ENCODE results near the gene CFAP251.
"Not testable (repeated sequence)": the region's sequence is repeated elsewhere in the genome, so short reads cannot be mapped to it uniquely, and the experiment has no call there.

CFAP251 gene

GRCh38 chr12:121976950-121977349 lies 58.6 kb downstream of the CFAP251 start:
- no peak for DNase-seq

GRCh38 chr12:121980191-121980891 lies 61.9 kb downstream of the CFAP251 start:
- no peak for DNase-seq

GRCh38 chr12:121980892-121981272 lies 62.5 kb downstream of the CFAP251 start:
- DNase-seq, result no peak

- no peak for DNase-seq
Measured at GRCh38 chr12:121981456-121981855, 63.1 kb downstream of the CFAP251 start.

- no peak for DNase-seq
Measured at GRCh38 chr12:121982950-121983349, 64.6 kb downstream of the CFAP251 start.

GRCh38 chr12:121983536-121984210 lies 65.3 kb downstream of the CFAP251 start:
- DNase-seq, result no peak

- DNase-seq, result no peak
Measured at GRCh38 chr12:121986489-121987245, 68.3 kb downstream of the CFAP251 start.

GRCh38 chr12:121988519-121988918 lies 70.1 kb downstream of the CFAP251 start:
- DNase-seq, result not testable (repeated sequence)

- DNase-seq, result no peak
Measured at GRCh38 chr12:121989276-121990113, 71.1 kb downstream of the CFAP251 start.

GRCh38 chr12:121990114-121990647 lies 71.8 kb downstream of the CFAP251 start:
- no peak for DNase-seq

GRCh38 chr12:121990692-121991603 lies 72.6 kb downstream of the CFAP251 start:
- DNase-seq, result no peak

- DNase-seq, result peak; percentile 66
Measured at GRCh38 chr12:121992059-121992879, 73.9 kb downstream of the CFAP251 start.

- no peak for DNase-seq
Measured at GRCh38 chr12:121996050-121996944, 77.9 kb downstream of the CFAP251 start.

GRCh38 chr12:121996945-121997612 lies 78.7 kb downstream of the CFAP251 start:
- DNase-seq, result no peak

- no peak for DNase-seq
Measured at GRCh38 chr12:122001466-122002209, 83.2 kb downstream of the CFAP251 start.

- DNase-seq, result peak; percentile 16
Measured at GRCh38 chr12:122003651-122004611, 85.5 kb downstream of the CFAP251 start.

GRCh38 chr12:122004633-122005071 lies 86.3 kb downstream of the CFAP251 start:
- DNase-seq, result no peak

Data from CD4-positive, alpha-beta T cell treated with Interleukin-17A for 4 hours (primary cell).